Neural cell (in vitro differentiated cells): ENCODE results near the gene HOMEZ. TPM values are rescaled to one million over a fixed set of nuclear protein-coding genes. Genes with fewer than 3 reads are reported as not detected.

Source experiments
- H2AFZ ChIP-seq: fragments of 200-600, 300-800 bp; sonication (generic), shearing (Covaris generic); 2 replicates; pipeline ENCODE4 v1.6.0; 2014; ENCODE audit warnings: low read depth, mild to moderate bottlenecking, antibody characterized with exemption, low read length, moderate library complexity
- H3F3A ChIP-seq: fragments of 200-600 bp; shearing (Covaris generic); 2 replicates; pipeline ENCODE4 v1.6.1; 2016; ENCODE audit warnings: mild to moderate bottlenecking, moderate library complexity, mixed read lengths, antibody characterized with exemption, low read length; ENCODE audit not compliant: insufficient read depth, poor library complexity, severe bottlenecking
- H3K27ac ChIP-seq: fragments of 200-600, 300-800 bp; sonication (generic), shearing (Covaris generic); 2 replicates; pipeline ENCODE4 v1.5.1; 2014; ENCODE audit warnings: mild to moderate bottlenecking, low read length, moderate library complexity
- H3K27me3 ChIP-seq: fragments of 300-800, 200-600 bp; sonication (generic), shearing (Covaris generic); 2 replicates; pipeline ENCODE4 v1.6.0; 2014; ENCODE audit warnings: mild to moderate bottlenecking, low read depth, low read length, moderate library complexity; ENCODE audit not compliant: insufficient read depth
- H3K36me3 ChIP-seq: fragments of 300-800, 200-600 bp; sonication (generic), shearing (Covaris generic); 2 replicates; pipeline ENCODE4 v1.5.1; 2014; ENCODE audit warnings: mild to moderate bottlenecking, antibody characterized with exemption, low read length, moderate library complexity; ENCODE audit not compliant: insufficient read depth
- H3K4me2 ChIP-seq: fragments of 300-800, 200-600 bp; sonication (generic), shearing (Covaris generic); 2 replicates; pipeline ENCODE4 v1.6.0; 2014; ENCODE audit warnings: mild to moderate bottlenecking, low read length
- H3K4me3 ChIP-seq: fragments of 300-800, 200-600 bp; sonication (generic), shearing (Covaris generic); 2 replicates; pipeline ENCODE4 v1.5.1; 2014; ENCODE audit warnings: mild to moderate bottlenecking, low read length, moderate library complexity
- H3K79me2 ChIP-seq: fragments of 200-600 bp; shearing (Covaris generic); replicated peaks from 2 replicates; pipeline ENCODE4 v1.6.0; 2014; ENCODE audit warnings: mild to moderate bottlenecking, low read length, moderate library complexity; ENCODE audit not compliant: insufficient read depth
- H3K9ac ChIP-seq: fragments of 300-800, 200-600 bp; sonication (generic), shearing (Covaris generic); 2 replicates; pipeline ENCODE4 v1.6.1; 2016; ENCODE audit warnings: mild to moderate bottlenecking, low read length, mixed read lengths
- H3K9me2 ChIP-seq: fragments of 200-600 bp; shearing (Covaris generic); 2 replicates; pipeline ENCODE4 v1.6.1; 2016; ENCODE audit warnings: mild to moderate bottlenecking, low read length, mixed read lengths; ENCODE audit not compliant: insufficient read depth
- H3K9me3 ChIP-seq: fragments of 200-600, 300-800 bp; sonication (generic), shearing (Covaris generic); 2 replicates; pipeline ENCODE4 v1.6.1; 2016; ENCODE audit warnings: mild to moderate bottlenecking, mixed run types, low read length, moderate library complexity, mixed read lengths
- H4K20me1 ChIP-seq: fragments of 200-600 bp; shearing (Covaris generic); 2 replicates; pipeline ENCODE4 v1.6.1; 2016; ENCODE audit warnings: mild to moderate bottlenecking, mixed run types; ENCODE audit not compliant: insufficient read depth
- EP300 ChIP-seq: fragments of 450-650 bp; conservative IDR thresholded peaks from 2 replicates; pipeline ENCODE4 v1.6.1; 2014; ENCODE audit warnings: antibody characterized with exemption, mild to moderate bottlenecking, moderate library complexity; ENCODE audit not compliant: poor library complexity, severe bottlenecking
- EZH2 ChIP-seq: fragments of 200-600, 300-800 bp; shearing (Covaris generic), sonication (generic); IDR thresholded peaks from 2 replicates; pipeline ENCODE4 v1.6.1; 2014; ENCODE audit warnings: antibody characterized with exemption, low read length, borderline replicate concordance, mild to moderate bottlenecking; ENCODE audit not compliant: insufficient read depth, poor library complexity, severe bottlenecking
- MXI1 ChIP-seq: fragments of 450-650 bp; conservative IDR thresholded peaks from 2 replicates; pipeline ENCODE4 v1.6.1; 2014; ENCODE audit warnings: antibody characterized with exemption, mild to moderate bottlenecking; ENCODE audit not compliant: poor library complexity, severe bottlenecking
- POLR2AphosphoS5 ChIP-seq: IDR thresholded peaks from 2 replicates; pipeline ENCODE4 v1.6.1; 2012
- RAD21 ChIP-seq: fragments of 450-650 bp; conservative IDR thresholded peaks from 2 replicates; pipeline ENCODE4 v1.6.1; 2014; ENCODE audit warnings: antibody characterized with exemption, mild to moderate bottlenecking, moderate library complexity
- REST ChIP-seq: IDR thresholded peaks from 2 replicates; pipeline ENCODE4 v1.6.1; 2012; ENCODE audit warnings: borderline replicate concordance
- SMC3 ChIP-seq: fragments of 450-650 bp; conservative IDR thresholded peaks from 2 replicates; pipeline ENCODE4 v1.6.1; 2014; ENCODE audit warnings: antibody characterized with exemption, mild to moderate bottlenecking, moderate library complexity; ENCODE audit not compliant: poor library complexity
- TAF1 ChIP-seq: IDR thresholded peaks from 2 replicates; pipeline ENCODE4 v1.6.1; 2012; ENCODE audit warnings: low read depth
- polyA plus RNA-seq: library from polyadenylated mRNA; depleted of rRNA; stranded (reverse); fragments of >200 nt; gene quantifications from 2 replicates; pipeline ENCODE4 v1.2.3, GENCODE V29; 2014
- TF ChIP-seq, protein P1 (sequence below): fragments of 450-650 bp; IDR thresholded peaks from 2 replicates; pipeline ENCODE4 v1.5.1; 2014; ENCODE audit warnings: antibody characterized with exemption, mild to moderate bottlenecking, moderate library complexity; ENCODE audit not compliant: poor library complexity, severe bottlenecking

Gene HOMEZ
- polyA plus RNA-seq, 1 donor from 2014 or later: 6.6 TPM

DNA sequence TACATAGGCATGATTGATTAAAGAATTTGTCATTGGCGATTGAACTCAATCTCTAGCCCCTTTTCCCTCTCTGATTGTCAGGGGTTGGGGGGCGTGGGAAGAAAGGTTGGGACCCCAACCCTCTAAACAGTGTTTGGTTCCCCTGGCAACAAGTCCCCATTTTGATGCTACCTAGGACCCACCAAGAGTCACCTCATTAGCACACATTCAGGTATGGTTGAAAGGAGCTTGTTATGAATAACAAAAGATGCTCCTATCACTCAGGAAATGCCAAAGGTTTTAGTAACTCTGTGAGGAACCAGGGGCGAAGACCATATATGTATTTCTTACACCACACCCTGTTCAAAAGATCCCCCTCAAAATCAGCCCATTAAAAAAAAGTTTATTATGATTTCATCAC, 33.9 kb downstream of the HOMEZ start:
- no peak for TF ChIP-seq RAD21
- TF ChIP-seq, protein P1, sequence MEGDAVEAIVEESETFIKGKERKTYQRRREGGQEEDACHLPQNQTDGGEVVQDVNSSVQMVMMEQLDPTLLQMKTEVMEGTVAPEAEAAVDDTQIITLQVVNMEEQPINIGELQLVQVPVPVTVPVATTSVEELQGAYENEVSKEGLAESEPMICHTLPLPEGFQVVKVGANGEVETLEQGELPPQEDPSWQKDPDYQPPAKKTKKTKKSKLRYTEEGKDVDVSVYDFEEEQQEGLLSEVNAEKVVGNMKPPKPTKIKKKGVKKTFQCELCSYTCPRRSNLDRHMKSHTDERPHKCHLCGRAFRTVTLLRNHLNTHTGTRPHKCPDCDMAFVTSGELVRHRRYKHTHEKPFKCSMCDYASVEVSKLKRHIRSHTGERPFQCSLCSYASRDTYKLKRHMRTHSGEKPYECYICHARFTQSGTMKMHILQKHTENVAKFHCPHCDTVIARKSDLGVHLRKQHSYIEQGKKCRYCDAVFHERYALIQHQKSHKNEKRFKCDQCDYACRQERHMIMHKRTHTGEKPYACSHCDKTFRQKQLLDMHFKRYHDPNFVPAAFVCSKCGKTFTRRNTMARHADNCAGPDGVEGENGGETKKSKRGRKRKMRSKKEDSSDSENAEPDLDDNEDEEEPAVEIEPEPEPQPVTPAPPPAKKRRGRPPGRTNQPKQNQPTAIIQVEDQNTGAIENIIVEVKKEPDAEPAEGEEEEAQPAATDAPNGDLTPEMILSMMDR: no peak
- no peak for TF ChIP-seq EP300
- no peak for TF ChIP-seq MXI1
- no peak for TF ChIP-seq TAF1
- no peak for TF ChIP-seq EZH2
- no peak for TF ChIP-seq REST
- TF ChIP-seq SMC3: no peak
- Histone ChIP-seq H3K36me3 (no peaks in the 10 kb centered on the region), H3F3A (no peaks in the 10 kb centered on the region), H3K4me3 (no peak overlapping the region), H3K9ac (no peak overlapping the region), H3K27ac (no peak overlapping the region), H3K9me2 (no peaks in the 10 kb centered on the region), H4K20me1 (no peaks in the 10 kb centered on the region), H3K9me3 (no peaks in the 10 kb centered on the region), H3K27me3 (no peaks in the 10 kb centered on the region), H2AFZ (no peak overlapping the region), H3K4me2 (no peak overlapping the region), H3K79me2 (no peaks in the 10 kb centered on the region)

DNA sequence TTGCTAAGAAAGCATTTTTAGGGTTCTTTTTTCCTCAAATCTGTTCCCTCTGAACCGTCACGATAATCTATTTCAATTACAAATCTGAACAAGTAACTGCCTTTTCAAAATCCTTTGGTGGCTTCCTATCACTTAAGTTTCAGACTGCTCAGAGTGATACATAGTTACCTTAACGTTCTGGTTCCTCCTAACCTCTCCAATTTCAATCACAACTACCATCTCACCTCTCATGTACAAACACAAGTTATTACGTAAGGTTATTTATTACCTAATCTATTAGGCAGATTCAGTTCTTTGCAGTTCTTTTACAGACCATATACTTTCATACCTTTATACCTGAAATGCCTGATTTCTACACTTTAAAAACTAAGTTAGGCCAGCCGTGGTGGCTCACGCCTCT, 36.1 kb downstream of the HOMEZ start:
- no peaks in the 10 kb centered on the region for H3K79me2 ChIP-seq
- no peaks in the 10 kb centered on the region for H3K9me3 ChIP-seq
- no peaks in the 10 kb centered on the region for H3K27me3 ChIP-seq
- TF ChIP-seq TAF1: no peak
- TF ChIP-seq MXI1: no peak
- no peak for TF ChIP-seq POLR2AphosphoS5
- no peak for TF ChIP-seq EP300
- TF ChIP-seq SMC3: no peak
- TF ChIP-seq EZH2: no peak
- TF ChIP-seq, protein P1: no peak
- TF ChIP-seq REST: no peak
- TF ChIP-seq RAD21: no peak
- H3K36me3 ChIP-seq: no peaks in the 10 kb centered on the region
- no peak overlapping the region for H2AFZ ChIP-seq
- no peak overlapping the region for H3K27ac ChIP-seq
- H3K9me2 ChIP-seq: no peaks in the 10 kb centered on the region
- H3K4me3 ChIP-seq: no peak overlapping the region
- H3K4me2 ChIP-seq: no peak overlapping the region
- H4K20me1 ChIP-seq: no peaks in the 10 kb centered on the region
- H3K9ac ChIP-seq: no peak overlapping the region
- no peaks in the 10 kb centered on the region for H3F3A ChIP-seq
